NCI-H2196 (cell line): ENCODE measurements around the gene ARHGAP42.

ENCODE experiments used
- DNase-seq: peaks from one replicate; lab custom pipeline; 2025; ENCODE audit not compliant: unreplicated experiment; lab: John Stamatoyannopoulos, UW

The ARHGAP42 gene

GRCh38 chr11:100682247-100682969, 4.7 kb upstream of the ARHGAP42 start:
- DNase-seq = no peak

GRCh38 chr11:100683126-100683525, 4.0 kb upstream of the ARHGAP42 start:
- DNase-seq = no peak

GRCh38 chr11:100684101-100685065, 2.7 kb upstream of the ARHGAP42 start:
- no peak for DNase-seq

- DNase-seq = no peak
These were observed 523 bp upstream of the ARHGAP42 start for GRCh38 chr11:100686476-100687053.

GRCh38 chr11:100687630-100688395, 725 bp downstream of the ARHGAP42 start:
- DNase-seq = no peak

- DNase-seq = no peak
These were observed 2.1 kb downstream of the ARHGAP42 start for GRCh38 chr11:100689141-100689540.

GRCh38 chr11:100691896-100692653, 5.0 kb downstream of the ARHGAP42 start:
- no peak for DNase-seq

- no peak for DNase-seq
These were observed 8.8 kb downstream of the ARHGAP42 start for GRCh38 chr11:100695911-100696310.

GRCh38 chr11:100703139-100703538, 16.1 kb downstream of the ARHGAP42 start:
- DNase-seq = no peak

GRCh38 chr11:100703801-100704575, 16.9 kb downstream of the ARHGAP42 start:
- DNase-seq = no peak

- no peak for DNase-seq
These were observed 18.4 kb downstream of the ARHGAP42 start for GRCh38 chr11:100705447-100705846.

GRCh38 chr11:100706179-100706578, 19.1 kb downstream of the ARHGAP42 start:
- DNase-seq = no peak

GRCh38 chr11:100709233-100709957, 22.3 kb downstream of the ARHGAP42 start:
- DNase-seq = no peak

- DNase-seq = no peak
These were observed 24.9 kb downstream of the ARHGAP42 start for GRCh38 chr11:100711984-100712383.

GRCh38 chr11:100712583-100712982, 25.5 kb downstream of the ARHGAP42 start:
- no peak for DNase-seq

GRCh38 chr11:100715165-100715761, 28.2 kb downstream of the ARHGAP42 start:
- DNase-seq = no peak

GRCh38 chr11:100716838-100717237, 29.8 kb downstream of the ARHGAP42 start:
- DNase-seq = no peak

- DNase-seq = no peak
These were observed 32.3 kb downstream of the ARHGAP42 start for GRCh38 chr11:100719362-100719761.
